ELR (cell line): ENCODE measurements around the gene BSDC1.
"Not testable (repeated sequence)": the region's sequence is repeated elsewhere in the genome, so short reads cannot be mapped to it uniquely, and the experiment has no call there.

Source experiments
- DNase-seq: peaks from one replicate; pipeline ENCODE4 v3.0.0-alpha.2; 2015; ENCODE audit warnings: low read depth

The BSDC1 gene

GRCh38 chr1:32356478-32356877, 37.8 kb downstream of the BSDC1 start:
- DNase-seq = no peak

- not testable (repeated sequence) for DNase-seq
Observed at GRCh38 chr1:32355778-32356177, 38.5 kb downstream of the BSDC1 start.

- no peak for DNase-seq
Observed at GRCh38 chr1:32353886-32354570, 40.2 kb downstream of the BSDC1 start.

GRCh38 chr1:32353431-32353830, 40.8 kb downstream of the BSDC1 start:
- DNase-seq = no peak

GRCh38 chr1:32352831-32353383, 41.3 kb downstream of the BSDC1 start:
- no peak for DNase-seq

GRCh38 chr1:32352239-32352745, 41.9 kb downstream of the BSDC1 start:
- no peak for DNase-seq

- peak; percentile 96 for DNase-seq
Observed at GRCh38 chr1:32351399-32352238, 42.6 kb downstream of the BSDC1 start.

GRCh38 chr1:32350785-32351398, 43.3 kb downstream of the BSDC1 start:
- no peak for DNase-seq

GRCh38 chr1:32349211-32349708, 45.0 kb downstream of the BSDC1 start:
- DNase-seq = peak; percentile 94

- DNase-seq = no peak
Observed at GRCh38 chr1:32346532-32347157, 47.6 kb downstream of the BSDC1 start.

GRCh38 chr1:32345289-32345827, 48.9 kb downstream of the BSDC1 start:
- DNase-seq = no peak

- DNase-seq = no peak
Observed at GRCh38 chr1:32342704-32343103, 51.5 kb downstream of the BSDC1 start.

GRCh38 chr1:32341971-32342370, 52.3 kb downstream of the BSDC1 start:
- DNase-seq = no peak

- DNase-seq = no peak
Observed at GRCh38 chr1:32341186-32341757, 53.0 kb downstream of the BSDC1 start.

- peak; percentile 93 for DNase-seq
Observed at GRCh38 chr1:32339363-32339978, 54.8 kb downstream of the BSDC1 start.

GRCh38 chr1:32338637-32339145, 55.5 kb downstream of the BSDC1 start:
- peak; percentile 52 for DNase-seq

GRCh38 chr1:32337855-32338636, 56.2 kb downstream of the BSDC1 start:
- DNase-seq = no peak

GRCh38 chr1:32336963-32337675, 57.1 kb downstream of the BSDC1 start:
- peak; percentile 69 for DNase-seq

- no peak for DNase-seq
Observed at GRCh38 chr1:32336591-32336932, 57.7 kb downstream of the BSDC1 start.
